WERI-Rb-1 (cell line): ENCODE results near the gene SALL3.
"Not testable (repeated sequence)": the region's sequence is repeated elsewhere in the genome, so short reads cannot be mapped to it uniquely, and the experiment has no call there.

ENCODE experiments used
- DNase-seq: peaks from one replicate; pipeline ENCODE4 v3.0.0-alpha.2; 2020
- H3K27ac ChIP-seq: fragments of 250-450 bp; sonication (Bioruptor Pico); 2 replicates; pipeline ENCODE4 v1.5.1; 2020; ENCODE audit warnings: mild to moderate bottlenecking, moderate library complexity
- H3K27me3 ChIP-seq: fragments of 250-450 bp; sonication (Bioruptor Pico); 2 replicates; pipeline ENCODE4 v1.5.1; 2021; ENCODE audit warnings: mild to moderate bottlenecking, low read depth, moderate library complexity; ENCODE audit not compliant: insufficient read depth, severe bottlenecking
- H3K36me3 ChIP-seq: fragments of 250-450 bp; sonication (Bioruptor Pico); 2 replicates; pipeline ENCODE4 v1.5.1; 2020; ENCODE audit warnings: mild to moderate bottlenecking, moderate library complexity
- H3K4me3 ChIP-seq: 2 replicates; pipeline ENCODE4 v1.5.1; 2011; ENCODE audit warnings: low read depth, mild to moderate bottlenecking, control low read depth, low read length
- H3K9me3 ChIP-seq: fragments of 250-450 bp; sonication (Bioruptor Pico); 2 replicates; pipeline ENCODE4 v1.5.1; 2021; ENCODE audit warnings: mild to moderate bottlenecking, moderate library complexity; ENCODE audit not compliant: severe bottlenecking
- TF ChIP-seq, protein P1 (sequence below): IDR thresholded peaks from 2 replicates; pipeline ENCODE4 v1.5.1; 2011; ENCODE audit warnings: low read depth, mild to moderate bottlenecking, control low read depth, inconsistent platforms, low read length

The SALL3 gene

GRCh38 chr18:78936251-78937005 lies 43.2 kb upstream of the SALL3 start:
- DNase-seq, result no peak
- Histone ChIP-seq H3K27ac (no peak overlapping the region), H3K4me3 (no peak overlapping the region), H3K36me3 (no peaks in the 10 kb centered on the region), H3K9me3 (no peaks in the 10 kb centered on the region), H3K27me3 (no peaks in the 10 kb centered on the region)
- TF ChIP-seq, protein P1, sequence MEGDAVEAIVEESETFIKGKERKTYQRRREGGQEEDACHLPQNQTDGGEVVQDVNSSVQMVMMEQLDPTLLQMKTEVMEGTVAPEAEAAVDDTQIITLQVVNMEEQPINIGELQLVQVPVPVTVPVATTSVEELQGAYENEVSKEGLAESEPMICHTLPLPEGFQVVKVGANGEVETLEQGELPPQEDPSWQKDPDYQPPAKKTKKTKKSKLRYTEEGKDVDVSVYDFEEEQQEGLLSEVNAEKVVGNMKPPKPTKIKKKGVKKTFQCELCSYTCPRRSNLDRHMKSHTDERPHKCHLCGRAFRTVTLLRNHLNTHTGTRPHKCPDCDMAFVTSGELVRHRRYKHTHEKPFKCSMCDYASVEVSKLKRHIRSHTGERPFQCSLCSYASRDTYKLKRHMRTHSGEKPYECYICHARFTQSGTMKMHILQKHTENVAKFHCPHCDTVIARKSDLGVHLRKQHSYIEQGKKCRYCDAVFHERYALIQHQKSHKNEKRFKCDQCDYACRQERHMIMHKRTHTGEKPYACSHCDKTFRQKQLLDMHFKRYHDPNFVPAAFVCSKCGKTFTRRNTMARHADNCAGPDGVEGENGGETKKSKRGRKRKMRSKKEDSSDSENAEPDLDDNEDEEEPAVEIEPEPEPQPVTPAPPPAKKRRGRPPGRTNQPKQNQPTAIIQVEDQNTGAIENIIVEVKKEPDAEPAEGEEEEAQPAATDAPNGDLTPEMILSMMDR, result no peak

GRCh38 chr18:78937166-78937565 lies 42.5 kb upstream of the SALL3 start:
- TF ChIP-seq, protein P1, result no peak
- no peaks in the 10 kb centered on the region for H3K27me3 ChIP-seq

GRCh38 chr18:78939105-78939504 lies 40.5 kb upstream of the SALL3 start:
- Histone ChIP-seq H3K4me3 (no peak overlapping the region), H3K27ac (no peak overlapping the region), H3K36me3 (no peaks in the 10 kb centered on the region), H3K9me3 (peaks cover 3% of the 10 kb centered on the region), H3K27me3 (no peaks in the 10 kb centered on the region)
- TF ChIP-seq, protein P1, result no peak
- DNase-seq, result no peak

More at GRCh38 chr18:78937166-78937565, 42.5 kb upstream of the SALL3 start:
- Histone ChIP-seq H3K36me3 (no peaks in the 10 kb centered on the region), H3K9me3 (no peaks in the 10 kb centered on the region), H3K4me3 (no peak overlapping the region), H3K27ac (no peak overlapping the region)
- no peak for DNase-seq

DNA sequence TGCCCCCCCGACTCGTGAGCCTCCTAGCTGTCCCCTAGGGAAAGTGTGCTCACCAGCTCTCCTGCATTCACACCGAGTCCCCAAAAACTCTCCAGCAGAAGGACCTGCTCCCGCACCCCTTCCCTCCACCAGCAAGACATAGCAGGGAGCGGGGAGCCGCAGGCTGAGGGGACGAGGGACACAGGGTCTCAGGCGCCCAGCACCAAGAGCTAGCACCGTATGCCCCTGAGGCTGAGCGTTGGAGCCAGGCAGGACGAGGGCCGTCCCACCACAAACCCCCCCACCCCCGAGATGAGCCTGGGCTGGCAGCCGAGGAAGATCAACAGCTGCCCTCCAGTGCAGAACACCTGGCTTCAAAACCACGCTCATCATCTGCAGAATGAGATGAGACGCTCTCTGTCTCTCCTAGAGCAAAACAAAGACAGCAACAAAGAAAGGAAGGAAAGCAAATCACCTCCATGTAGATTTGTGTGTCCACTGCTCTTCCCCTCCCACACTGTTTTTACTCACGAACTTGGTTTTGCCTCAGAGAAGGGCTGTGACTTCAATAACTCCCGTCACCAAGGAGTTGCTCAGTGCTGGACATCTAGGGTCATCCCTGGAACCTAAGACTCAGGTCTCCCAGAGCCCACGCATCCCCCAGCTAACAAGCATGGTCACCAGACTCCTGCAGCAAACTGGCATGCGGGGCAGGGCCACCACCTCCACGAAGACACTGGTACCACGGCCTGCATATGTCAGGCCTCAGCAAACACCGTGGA lies 39.7 kb upstream of the SALL3 start:
- DNase-seq, result no peak
- H3K27ac ChIP-seq, result no peak overlapping the region
- no peaks in the 10 kb centered on the region for H3K27me3 ChIP-seq
- H3K4me3 ChIP-seq, result no peak overlapping the region
- no peaks in the 10 kb centered on the region for H3K36me3 ChIP-seq
- peaks cover 3% of the 10 kb centered on the region for H3K9me3 ChIP-seq
- TF ChIP-seq, protein P1, result no peak

DNA sequence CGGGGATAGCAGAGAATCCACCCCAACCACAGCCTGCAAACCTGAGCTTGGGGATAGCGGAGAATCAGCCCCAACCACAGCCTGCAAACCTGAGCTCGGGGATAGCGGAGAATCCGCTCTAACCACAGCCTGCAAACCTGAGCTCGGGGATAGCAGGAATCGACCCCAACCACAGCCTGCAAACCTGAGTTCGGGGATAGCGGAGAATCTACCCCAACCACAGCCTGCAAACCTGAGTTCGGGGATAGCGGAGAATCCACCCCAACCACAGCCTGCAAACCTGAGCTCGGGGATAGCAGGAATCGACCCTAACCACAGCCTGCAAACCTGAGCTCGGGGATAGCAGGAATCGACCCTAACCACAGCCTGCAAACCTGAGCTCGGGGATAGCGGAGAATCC lies 37.4 kb upstream of the SALL3 start:
- not testable (repeated sequence) for H3K36me3 ChIP-seq, DNase-seq, H3K27ac ChIP-seq, H3K4me3 ChIP-seq, H3K9me3 ChIP-seq, H3K27me3 ChIP-seq

DNA sequence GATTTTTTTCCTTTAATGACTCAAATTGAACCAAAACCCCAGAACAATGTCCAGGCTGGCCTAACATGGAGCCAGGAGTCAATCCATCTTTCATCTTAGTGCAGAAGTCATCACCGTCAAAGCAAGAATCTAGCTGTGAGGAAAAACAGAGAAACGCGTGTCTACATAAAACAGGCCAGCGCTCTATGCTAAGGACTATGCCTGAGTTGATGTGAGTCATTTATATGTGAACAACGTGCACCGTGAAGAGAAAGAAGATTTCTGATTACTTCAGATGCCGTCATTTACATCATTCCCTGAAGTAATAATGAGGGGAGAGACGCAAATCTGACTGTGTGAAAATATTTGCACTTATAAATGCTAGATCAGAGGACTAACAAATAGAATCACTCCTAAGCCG lies 34.0 kb upstream of the SALL3 start:
- no peaks in the 10 kb centered on the region for H3K27me3 ChIP-seq
- DNase-seq, result no peak

More for the DNA sequence above, 34.0 kb upstream of the SALL3 start:
- no peak overlapping the region for H3K27ac ChIP-seq
- TF ChIP-seq, protein P1, result no peak
- peaks cover 3% of the 10 kb centered on the region for H3K9me3 ChIP-seq
- H3K36me3 ChIP-seq, result no peaks in the 10 kb centered on the region
- H3K4me3 ChIP-seq, result no peak overlapping the region
